NCI-H446 (cell line): Measurements from ENCODE around the gene TIAM1.
A peak's percentile ranks its signal among the peaks of the same experiment; 100 is the strongest.

Experiments
- DNase-seq, 2 experiments: peaks; one replicate each; lab custom pipeline; 2025; lab: John Stamatoyannopoulos, UW

TIAM1 gene

DNA sequence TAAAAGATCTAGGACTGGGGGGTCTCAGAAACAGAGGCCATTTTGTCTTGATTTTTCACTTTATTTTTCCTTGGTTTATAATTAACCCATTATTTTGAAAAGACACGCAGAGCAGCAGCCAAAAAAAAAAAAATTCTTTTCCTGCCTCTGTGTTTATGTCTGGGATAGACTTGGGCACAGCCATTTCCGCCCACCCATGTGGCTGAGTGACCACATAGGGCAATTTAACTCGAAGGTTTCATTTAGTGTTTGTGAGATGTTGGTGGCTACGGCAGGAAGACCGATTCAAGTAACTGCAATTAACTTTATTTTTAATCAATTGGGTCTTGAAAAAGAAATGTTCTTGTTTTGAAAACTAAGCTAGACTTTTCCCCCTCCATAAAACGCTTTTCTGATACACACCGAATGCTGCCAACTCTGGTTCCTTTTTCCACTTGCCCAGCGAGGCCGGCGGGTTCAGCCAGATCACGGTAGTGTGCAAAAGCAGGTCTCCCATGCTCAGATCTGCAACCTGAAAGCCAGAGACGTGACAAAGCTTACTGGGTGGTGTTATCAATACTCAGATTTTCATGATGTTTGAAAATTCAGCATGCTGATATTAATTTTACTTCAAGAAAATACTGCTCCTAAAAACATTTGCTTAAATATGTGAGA is 208.4 kb downstream of the TIAM1 start:
- no peak for DNase-seq

DNA sequence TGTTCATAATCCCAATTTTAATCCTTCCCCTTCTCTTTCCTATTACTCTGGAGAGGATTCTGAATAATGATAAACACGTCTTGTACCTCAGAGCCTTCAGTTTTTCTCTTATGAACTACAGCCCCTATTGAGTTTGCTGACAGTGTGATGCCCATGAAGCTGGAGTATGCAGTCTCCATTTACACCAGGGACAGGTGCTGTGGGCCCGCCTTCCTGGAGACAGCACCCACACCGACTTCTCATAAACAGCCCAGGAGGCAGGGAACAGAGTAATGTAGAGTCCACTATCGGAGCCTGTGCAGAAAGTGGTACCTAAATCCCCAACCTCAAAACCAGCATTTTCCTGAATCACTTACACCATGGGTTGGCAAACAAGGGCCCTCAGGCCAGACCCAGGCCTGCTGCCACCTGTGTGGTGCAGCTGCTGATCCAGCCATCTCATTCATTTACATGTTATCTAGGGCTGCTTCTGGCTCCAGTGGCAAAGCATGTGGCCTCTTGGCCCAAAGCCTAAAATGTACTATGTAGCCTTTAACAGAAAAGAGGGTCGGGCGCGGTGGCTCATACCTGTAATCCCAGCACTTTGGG is 210.7 kb downstream of the TIAM1 start:
- DNase-seq = no peak

DNA sequence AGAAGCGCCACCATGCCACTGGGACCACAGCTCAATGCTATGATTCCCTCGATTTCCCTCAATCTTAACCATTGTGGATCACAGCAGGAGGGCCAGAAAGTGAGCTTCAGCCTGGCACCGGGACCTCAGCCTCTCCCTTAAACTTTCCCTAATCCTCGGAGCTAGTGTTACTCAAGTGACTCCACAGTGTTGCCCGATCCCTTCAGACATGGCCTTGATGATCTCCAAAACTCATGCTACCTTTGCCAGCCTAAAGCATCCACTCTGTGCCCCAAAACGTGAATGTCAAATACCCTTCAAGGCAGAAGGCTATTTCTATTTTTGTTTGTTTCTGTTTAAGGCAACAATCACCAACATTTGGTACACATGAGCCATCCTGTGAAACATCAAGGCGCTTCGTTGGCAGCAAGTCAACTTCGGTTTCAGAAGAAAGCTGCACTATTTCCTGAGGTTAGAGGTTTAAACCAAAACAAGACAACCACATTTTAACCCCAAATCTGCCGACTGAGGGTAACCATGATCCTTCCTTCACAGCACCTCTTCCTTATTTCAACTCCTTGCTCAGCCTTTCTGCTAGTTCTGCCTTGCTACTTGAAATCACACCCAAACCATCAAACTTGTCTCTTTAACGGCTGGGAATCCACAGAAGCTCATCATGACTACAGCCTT is 211.4 kb downstream of the TIAM1 start:
- DNase-seq = no peak

DNA sequence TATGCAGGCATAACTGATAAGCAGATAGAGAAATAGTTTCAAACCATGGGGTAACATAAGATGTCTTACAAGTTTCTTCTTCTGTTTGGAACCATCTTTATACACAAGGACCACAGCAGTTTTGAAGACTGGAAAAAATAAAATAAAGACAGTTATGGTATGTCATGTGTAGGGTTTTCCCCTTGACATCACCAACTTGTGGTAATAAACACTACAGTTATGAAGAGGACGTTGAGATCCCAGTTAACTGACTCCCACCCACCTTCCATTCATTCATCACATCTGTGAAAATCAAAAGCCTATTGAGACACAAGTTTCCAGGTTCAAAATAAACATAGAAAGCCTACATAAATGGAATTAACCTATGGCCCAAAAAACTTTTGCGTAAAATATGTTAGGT is 213.2 kb downstream of the TIAM1 start:
- DNase-seq = no peak

DNA sequence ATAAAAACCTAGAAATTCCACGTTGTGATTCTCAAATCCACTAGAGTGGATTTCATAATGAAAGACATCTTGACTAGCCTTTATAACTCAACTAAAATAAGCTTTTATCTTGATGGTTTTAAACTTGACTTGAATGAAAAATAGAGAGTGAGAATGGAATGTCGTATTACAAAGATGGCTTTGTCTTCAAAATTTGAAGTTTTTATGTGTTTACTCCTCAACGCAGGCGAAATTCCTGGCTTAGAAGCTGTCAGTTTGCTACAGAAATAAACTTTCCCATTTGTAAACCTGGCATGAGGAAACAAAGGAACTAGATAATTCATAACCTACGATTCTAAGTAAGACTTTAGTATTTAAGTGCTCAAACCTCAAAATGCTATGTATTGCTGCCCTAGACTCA is 215.8 kb downstream of the TIAM1 start:
- no peak for DNase-seq

DNA sequence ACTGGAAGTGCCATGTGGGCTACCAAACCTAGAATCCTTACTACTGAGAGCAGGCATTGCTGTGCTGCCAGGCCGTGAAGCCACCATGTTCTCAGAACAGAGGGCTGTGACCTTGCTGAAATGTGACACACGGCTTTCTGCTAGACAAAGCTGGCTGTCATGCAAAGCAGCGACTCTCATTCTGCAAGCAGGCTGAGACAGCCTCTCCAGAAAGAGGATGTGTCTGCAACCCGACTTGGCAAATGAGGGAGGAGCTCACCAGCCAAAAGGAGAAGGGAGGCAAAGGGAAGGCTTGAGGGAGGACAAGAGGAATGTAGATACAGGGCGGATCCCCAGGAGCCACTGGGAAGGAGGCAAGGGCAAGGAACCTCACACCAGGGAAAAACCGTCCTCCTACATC is 220.1 kb downstream of the TIAM1 start:
- DNase-seq = no peak

DNA sequence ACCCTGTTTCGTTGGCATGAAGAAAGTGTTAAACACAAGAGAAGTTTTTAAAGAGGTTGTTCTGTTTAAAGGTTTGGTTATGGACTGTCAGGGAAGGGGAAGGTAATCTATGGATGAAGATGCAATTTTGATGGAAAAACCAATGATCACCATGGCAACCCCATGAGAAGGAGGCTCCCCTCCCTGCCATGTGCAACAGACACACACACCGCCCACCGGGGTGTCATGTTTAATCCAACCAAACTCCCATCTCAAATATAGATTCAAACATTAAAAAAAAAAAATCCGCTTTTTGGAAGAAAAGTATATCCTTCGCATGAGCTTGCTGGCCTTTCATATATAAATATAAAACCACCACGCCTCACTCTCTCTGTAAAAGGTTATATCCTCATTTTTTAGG is 224.9 kb downstream of the TIAM1 start:
- no peak for DNase-seq

DNA sequence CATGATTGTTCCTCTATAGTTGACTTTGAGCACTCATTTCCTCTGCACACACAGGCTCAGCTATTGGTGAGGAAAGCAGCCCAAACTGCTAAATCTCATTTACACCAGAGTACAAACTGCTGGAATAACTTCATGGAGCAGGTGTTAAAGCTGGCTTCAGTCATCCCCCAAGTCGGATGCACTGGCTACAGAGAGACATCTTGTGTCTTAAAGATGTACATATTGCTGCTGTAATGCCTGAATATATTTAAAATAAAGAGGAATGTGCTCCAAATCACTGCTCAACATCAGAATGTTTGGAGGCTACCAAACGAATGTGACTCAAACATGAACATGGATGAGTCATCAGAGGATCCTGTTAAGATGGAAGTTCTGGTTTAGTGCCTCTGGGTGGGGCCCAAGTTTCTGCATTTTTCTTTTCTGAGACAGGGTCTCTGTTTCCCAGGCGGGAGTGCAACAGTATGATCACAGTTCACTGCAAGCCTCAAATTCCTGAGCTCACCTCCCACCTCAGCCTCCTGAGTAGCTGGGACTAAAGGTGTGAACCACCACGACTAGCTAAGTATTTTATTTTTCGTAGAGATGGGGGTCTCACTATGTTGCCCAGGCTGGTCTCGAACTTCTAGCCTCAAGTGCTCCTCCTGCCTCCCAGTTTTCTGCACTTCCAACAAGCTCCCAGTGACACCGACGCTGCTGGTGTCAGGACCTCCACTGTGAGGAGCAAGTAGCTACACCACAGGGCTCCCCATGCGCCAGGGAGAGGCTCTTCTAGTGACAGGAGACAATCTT is 226.7 kb downstream of the TIAM1 start:
- no peak for DNase-seq

DNA sequence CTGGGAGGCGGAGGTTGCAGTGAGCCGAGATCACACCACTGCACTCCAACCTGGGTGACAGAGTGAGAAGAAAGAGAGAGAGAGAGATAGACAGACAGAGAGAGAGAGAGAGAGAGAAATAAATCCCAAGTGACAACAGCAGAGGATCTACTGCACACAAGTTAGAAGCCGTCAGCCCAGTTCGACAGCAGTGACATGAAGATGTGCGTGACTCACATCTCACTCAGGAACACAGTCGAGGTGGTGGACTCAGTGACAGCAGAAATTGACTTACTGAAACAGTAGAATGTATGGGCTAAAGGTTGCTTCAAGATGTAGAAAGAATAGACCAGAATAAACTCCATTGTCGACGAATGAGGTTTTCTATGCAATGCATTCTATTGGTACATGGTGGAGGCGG is 228.8 kb downstream of the TIAM1 start:
- no peak for DNase-seq

DNA sequence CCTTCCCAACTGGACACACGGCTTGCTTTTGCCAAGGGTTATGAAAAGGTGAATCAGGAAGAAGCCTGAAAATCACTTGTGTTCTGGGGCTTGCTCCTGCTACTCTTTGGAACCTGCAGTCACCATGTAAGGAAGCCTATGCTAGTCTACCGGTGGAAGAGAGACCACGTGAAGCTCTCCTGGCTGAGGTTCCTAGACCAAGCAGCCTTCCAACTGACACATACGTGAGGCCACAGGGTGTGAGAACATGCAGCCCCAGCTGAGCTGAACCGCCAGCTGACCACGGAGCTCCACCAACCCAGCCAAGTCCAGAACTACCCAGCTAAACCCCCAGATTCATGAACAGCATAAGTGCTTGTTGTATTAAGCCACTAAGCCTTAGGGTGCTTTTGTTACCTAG is 233.0 kb downstream of the TIAM1 start:
- no peak for DNase-seq

DNA sequence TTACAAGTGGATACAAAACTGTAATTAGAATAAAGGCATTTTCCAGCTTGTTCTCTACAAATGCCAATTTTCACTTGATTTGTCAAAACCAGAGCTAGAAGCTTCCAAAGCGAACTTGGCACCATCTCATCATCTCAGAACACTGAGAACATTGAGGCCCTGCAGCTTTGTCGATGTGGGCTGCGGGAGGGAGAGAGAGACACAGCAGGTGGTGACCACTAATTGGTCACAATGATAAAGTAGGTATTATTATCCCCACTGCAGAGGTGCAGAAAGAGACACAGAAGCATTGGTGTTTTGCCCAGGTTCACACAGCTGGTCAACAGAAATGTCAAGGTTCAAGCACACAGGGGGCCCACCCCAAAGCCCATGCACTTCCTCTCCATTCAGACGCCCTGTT is 233.6 kb downstream of the TIAM1 start:
- DNase-seq = no peak

DNA sequence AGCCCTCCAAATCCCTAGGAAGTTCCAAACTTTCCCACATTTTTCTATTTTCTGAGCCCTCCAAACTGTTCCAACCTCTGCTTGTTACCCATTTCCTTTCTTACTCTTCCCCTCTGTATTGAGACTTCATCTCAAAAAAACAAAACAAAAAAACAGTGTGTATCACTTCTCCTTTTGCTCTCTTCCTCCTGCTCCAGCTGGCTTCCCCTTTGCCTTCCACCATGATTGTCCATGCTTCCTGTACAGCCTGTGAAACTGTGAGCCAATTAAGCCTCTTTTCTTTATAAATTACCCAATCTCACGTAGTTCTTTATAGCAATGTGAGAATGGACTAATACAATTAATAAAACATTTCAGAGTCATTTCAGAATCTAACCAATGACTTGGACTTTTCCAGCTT is 236.2 kb downstream of the TIAM1 start:
- no peak for DNase-seq

DNA sequence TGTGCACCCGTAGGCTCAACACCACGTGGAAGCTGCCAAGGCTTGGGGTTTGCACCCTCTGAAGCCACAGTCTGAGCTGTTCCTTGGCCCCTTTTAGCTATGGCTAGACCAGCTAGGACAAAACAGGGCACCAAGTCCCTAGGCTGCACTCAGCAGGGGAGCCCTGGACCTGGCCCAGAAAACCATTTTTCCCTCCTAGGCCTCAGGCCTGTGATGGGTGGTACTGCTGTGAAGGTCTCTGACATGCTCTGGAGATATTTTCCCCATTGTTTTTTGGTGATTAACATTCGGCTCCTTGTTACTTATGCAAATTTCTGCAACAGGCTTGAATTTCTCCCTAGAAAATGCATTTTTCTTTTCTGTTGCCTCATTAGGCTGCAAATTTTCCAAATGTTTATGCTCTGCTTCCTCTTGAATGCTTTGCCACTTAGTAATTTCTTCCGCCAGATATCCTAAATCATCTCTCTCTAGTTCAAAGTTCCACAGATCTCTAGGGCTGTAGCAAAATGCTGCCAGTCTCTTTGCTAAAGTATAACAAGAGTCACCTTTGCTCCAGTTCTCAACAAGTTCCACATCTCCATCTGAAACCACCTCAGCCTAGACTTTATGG is 236.8 kb downstream of the TIAM1 start:
- DNase-seq = no peak

DNA sequence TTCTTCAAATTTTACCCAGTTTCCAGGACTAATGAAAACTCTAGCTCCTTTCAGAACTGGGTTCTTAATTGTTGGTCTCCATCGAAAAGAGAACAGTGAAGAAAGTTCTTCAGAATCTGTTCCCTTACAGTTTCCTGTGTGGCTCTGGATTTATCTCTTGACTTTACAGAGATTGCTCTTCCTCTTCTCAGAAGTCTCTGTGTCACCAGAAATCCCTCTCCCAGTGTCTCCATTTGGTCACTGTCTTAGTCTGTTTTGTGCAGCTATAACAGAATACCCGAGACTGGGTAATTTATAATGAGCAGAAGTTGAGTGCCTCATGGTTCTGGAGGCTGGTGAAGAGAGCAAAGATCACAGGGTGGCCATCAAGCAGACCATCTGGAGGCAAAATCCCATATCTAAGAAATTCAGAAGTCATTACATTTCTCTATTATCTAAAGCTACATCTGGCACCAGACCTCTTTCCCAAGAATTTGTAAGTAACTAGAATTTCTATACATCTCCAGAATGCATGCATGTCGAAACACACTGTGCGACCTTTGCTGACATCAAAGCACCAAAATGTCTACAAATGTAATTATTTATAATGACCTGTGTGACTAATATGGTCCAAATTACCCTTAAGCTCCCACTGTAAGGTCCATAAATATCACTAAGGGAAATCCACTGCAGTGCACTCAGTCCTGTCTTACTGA is 240.3 kb downstream of the TIAM1 start:
- DNase-seq = no peak

DNA sequence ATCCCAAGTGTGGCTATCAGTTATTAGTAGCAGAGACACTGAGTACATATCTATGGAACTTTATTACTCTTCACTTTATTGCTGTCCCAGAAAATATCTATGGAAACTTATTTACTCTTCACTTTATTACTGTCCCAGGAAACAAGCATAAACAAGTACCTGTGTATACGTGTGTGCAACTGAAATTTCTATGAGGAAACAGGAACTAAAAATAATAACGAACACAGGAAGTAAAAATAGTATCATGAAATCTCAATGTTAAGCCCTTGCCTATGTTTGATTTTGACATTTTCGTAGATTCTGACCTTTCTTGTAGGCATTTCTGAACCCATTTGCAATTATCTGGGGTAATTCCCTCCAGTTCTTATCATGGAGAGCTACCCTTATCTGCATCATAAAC is 240.9 kb downstream of the TIAM1 start:
- DNase-seq = no peak

DNA sequence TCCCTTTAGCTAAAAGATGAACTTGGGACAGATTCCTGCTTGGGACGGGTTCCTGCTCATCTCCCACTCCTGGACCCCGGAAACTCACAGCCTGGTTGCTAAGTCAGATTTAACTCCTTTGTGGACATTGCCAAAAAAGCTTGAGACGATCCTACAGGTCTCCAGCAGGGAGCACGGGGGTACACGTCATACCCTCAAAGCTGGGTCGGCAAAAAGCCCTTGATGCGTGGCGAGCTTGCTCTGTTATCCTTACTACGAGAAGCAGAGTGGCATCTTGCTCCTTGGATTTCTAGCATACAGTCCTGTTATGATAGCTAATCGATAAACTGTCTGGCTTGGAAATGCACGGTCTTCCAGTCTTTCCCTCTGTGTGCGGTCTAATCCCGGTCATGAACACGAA is 244.9 kb downstream of the TIAM1 start:
- no peak for DNase-seq

DNA sequence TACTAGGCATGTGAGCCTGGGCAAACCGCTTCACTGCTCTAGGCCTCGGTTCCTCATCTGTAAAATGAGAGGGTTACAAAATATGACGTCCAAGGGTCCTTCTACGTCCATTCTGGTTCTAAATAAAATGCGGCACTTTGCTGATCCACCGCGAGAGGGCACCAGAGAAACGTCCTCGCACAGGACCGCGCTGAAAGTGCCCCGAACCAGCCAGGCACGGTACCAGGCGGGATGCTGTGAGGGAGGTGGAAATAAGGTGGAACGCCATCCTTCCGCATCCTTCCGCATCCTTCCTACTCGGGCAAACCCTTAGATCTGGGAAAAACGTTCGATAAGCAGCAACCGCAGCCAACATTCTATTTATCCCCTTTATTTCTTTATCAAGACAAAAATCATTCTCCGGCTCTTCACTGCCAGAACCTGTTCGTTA is 245.5 kb downstream of the TIAM1 start:
- DNase-seq = peak; percentile 37 to 76

DNA sequence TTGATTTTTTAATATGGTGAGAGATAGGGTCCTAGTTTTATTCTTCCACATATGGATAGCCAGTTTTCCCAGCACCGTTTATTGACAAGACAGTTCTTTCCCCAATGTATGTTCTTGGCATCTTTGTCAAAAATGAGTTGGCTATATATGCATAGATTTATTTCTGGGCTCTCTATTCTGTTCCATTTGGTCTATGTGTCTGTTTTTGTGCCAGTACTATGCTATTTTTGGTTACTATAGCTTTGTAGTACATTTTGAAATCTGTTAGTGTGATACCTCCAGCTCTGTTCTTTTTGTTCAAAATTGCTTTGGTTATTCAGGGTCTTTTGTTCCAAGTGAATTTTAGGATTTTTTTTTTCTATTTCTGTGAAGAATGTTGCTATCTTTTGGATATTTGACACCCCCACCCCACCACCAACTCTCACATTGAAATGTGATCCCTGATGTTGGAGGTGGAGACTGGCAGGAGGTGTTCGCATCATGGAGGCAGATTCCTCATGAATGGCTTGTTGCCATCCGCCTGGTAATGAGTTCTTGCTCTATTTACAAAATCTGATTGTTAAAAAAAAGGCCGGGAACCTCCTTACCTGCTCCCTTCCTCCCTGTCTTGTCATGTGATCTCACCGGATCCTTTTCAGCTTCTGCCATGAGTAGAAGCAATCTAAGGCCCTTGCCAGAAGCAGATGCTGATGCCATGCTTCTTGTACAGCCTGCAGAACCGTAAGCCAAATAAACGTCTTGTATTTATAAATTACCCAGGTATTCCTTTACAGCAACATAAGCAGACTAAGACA is 251.0 kb downstream of the TIAM1 start:
- DNase-seq = peak in 1 of 2 experiments; percentile 59

DNA sequence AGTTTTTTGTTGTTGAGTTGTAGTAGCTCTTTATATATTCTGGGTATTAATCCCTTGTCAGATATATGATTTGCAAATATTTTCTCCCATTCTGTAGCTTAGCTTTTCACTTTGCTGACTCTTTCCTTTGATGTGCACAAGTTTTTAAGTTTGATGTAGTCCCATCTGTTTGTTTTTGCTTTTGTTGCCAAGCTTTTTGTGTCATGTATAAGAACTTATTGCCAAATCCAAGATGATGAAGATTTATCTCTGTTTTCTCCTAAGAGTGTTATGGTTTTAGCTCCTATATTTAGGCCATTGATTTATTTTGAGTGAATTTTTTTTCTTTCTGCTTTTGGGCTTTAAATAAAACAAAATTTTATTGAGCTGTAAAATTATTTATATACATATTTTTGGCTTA is 253.7 kb downstream of the TIAM1 start:
- DNase-seq = peak; percentile 43 to 66

DNA sequence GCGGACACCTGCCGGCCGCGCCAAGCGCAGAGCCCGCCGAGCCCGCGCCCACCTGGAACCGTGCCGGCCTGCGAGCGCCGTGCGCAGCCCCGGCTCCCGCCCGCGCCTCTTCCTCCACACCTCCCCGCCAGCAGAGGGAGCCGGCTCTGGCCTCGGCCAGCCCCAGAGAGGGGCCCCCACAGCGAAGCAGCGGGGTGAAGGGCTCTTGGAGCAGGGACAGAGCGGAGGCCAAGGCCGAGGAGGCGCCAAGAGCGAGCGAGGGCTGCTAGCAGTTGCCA is 255.6 kb downstream of the TIAM1 start:
- DNase-seq = no peak
